NCI-H1105 (cell line): ENCODE data around the gene ARHGAP32.
"Not testable (repeated sequence)": the region's sequence is repeated elsewhere in the genome, so short reads cannot be mapped to it uniquely, and the experiment has no call there.

Source experiments
- DNase-seq: peaks from one replicate; lab custom pipeline; 2025; lab: John Stamatoyannopoulos, UW

Gene ARHGAP32

GRCh38 chr11:128933481-128934178 is 258.5 kb downstream of the ARHGAP32 start:
- DNase-seq = no peak

DNA sequence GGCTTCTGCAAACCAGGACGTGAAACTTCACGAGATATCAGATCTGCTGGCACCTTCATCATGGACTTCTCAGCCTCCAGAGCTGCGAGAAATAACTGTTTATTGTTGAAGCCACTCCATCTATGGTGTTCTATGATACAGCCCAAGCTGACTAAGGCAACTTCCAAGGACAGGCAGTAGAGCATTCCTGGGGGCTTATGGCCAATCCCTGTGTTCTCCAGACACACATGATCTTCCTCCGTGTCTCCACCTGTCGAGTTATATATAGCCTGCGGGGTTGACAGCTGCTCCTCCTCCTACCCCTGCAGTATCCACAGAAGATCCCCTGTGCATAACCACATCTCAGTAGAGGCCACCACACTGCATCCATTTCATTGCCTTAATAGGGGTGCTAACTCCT is 260.5 kb downstream of the ARHGAP32 start:
- no peak for DNase-seq

DNA sequence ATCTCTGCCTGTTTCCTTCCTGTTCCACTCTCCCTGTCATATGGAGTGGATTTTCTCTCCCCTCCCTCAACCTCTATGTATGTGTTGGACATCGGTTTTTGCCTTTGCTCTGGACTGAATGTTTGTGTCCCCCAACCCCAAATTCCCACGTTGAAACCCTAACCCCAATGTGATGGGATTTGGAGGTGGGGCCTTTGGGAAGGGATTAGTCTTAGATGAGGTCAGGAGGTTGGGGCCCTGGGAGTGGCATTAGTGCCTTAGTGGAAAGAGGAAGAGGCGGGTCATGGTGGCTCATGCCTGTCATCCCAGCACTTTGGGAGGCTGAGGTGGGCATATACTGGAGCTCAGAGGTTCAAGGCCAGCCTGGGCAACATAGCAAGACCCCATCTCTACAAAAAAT is 261.1 kb downstream of the ARHGAP32 start:
- DNase-seq = no peak

DNA sequence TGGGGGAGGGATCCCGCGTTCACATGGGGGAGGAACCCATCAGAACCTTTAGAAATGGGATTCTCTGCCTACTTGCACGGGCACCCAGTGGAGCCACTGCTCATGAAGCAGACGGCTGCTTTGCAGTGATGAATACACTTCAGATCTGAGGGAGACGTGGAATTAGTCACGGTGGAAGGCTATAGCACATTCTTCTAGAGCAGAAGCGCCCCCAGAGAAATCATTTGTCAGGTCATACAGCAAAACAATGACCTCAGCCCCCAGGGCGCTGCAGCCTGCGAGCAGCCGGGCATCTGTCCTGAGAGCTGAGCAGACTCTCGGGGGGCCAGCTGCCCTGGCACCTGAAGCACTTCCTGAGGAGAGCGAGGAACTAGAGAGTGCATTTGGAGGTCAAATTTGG is 262.1 kb downstream of the ARHGAP32 start:
- DNase-seq = no peak

DNA sequence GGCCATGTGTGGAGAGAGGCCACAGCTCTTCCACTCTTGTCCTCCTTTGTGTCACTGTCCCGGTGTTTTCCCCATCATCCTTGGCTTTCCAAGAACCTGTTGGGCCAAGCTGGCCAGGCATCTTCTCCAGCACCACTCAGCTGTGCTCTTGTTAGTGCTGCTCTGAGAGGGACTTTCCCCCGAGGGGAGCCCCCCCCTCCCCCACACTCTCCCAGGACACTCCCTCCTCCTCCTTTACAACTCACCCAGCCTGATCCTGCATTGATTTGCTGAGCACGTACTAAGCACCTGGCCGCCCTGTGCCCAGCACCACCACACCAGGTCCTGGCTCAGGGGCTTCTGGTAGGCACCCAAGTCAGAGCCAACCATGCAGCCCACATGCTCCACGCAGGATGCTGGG is 262.7 kb downstream of the ARHGAP32 start:
- DNase-seq = no peak

DNA sequence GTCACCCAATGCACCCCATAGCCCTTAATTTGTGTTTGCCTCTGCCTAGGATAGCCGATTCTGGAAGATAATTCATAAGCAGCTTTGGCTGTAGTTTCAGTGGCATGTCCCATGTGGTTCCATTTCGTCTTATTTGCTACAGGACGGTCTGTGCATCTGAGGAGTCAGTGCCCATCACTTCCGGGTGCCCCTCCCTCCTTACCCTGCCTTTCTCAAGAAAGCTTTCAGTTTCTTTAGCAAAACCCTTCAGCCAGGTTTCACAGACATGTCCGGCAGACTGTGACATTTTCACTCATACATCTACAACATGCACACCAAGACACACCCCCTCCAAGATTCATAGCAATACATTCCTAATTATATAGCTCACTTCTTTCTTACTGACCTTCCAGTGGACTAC is 263.7 kb downstream of the ARHGAP32 start:
- DNase-seq = no peak

DNA sequence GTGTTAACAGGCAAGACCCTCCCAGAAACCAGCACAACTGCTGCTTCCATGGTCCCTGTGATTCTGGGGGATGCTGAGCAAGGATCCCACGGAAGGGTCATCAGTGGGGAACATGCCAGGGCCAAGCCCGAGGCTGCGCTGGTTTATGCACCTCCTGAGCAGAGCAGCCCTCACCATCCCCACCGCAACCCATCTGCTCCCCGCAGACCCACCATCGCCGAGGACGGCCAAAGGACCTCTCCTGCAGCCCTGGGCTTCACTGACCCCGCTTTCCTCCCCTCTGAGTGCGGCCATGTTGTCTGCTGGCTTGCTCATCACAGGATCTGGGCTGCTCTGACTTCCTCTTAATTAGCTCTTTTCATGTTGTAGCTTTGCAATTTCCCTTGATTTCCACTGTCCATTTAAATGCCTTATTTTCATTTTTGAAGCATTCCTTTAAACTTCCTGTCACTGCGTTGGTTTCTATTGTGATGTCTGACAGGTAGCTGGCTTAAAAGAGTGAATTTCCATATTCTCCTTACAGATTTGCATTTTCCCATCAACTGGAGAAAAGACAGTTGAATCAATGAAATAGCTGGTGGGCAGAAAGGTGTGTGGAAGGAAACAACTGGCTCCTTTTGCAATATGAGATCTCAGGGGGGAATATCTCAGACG is 264.3 kb downstream of the ARHGAP32 start:
- no peak for DNase-seq

GRCh38 chr11:128927108-128927461 is 265.0 kb downstream of the ARHGAP32 start:
- no peak for DNase-seq

GRCh38 chr11:128926437-128927107 is 265.6 kb downstream of the ARHGAP32 start:
- no peak for DNase-seq

DNA sequence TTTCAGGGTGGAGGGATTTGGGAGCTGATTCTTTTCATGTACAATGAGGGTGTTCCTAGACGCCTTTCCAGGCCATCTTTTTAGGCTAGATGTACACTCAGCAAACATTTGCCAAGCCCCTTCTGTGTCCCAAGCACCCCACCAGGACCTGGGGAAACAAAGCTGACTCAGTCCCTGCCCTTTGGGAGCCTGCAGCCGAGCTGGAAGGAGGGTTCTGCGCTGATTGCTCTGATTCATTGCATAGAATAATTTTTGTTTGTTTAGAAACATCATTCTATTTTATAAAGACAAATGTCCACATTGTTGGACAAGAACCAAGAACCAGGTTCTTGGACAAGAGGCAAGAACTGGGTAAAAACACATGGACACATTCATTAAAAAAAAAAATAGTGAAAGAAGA is 266.1 kb downstream of the ARHGAP32 start:
- DNase-seq = no peak

DNA sequence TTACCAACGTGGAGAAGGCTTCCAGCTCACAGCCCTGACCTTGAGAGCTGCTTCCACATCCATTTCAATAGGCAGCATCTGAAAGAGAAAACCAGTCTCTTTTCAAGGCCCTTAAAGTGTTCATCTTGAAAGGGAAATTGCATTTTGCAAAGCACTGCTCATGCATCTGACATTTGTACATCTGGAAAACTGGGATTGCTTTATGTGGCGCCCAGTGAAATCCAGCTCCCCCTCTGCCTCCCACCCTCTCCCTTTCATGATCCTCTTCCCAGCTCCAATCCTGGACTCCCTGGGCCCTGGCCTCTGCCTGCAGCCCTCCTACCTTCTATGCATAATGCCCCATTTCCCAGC is 266.9 kb downstream of the ARHGAP32 start:
- no peak for DNase-seq

- DNase-seq = no peak
Measured at GRCh38 chr11:128924510-128925249, 267.4 kb downstream of the ARHGAP32 start.

DNA sequence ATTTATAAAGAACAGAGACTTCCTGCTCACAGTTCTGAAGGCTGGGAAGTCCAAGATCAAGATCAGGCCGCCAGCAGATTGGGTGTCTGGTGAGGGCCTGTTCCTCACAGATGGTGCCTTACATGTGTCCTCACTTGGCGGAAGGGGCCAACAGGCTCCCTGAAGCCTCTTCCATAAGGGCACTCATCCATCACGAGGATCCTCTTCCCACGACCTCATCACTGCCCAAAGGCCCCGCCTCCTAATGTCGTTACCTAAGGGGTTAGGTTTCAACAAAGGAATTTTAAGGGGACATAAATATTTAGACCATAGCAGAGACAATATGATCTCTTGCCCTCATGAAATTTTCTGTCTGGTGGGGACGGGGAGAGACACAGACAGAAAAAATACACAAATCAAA is 268.0 kb downstream of the ARHGAP32 start:
- DNase-seq = no peak

DNA sequence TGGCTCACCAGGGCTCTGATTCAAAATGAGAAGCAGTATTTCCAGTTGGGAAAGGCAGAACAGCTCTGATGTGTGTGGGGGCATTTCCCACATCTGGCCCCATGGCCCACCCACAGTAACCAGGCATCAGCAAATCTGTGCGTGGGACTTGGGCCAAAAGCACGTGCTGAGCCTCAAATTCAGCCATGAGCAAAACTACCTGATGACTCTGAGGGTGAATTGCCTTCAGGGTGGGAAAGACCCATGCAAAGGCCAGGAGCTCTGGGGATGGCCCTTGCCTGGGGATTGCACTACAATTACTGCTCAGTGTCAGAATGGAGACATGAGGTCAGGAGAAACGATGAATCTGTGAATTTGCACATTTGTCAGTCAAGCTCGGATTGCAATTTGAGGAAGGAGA is 270.3 kb downstream of the ARHGAP32 start:
- DNase-seq = no peak

DNA sequence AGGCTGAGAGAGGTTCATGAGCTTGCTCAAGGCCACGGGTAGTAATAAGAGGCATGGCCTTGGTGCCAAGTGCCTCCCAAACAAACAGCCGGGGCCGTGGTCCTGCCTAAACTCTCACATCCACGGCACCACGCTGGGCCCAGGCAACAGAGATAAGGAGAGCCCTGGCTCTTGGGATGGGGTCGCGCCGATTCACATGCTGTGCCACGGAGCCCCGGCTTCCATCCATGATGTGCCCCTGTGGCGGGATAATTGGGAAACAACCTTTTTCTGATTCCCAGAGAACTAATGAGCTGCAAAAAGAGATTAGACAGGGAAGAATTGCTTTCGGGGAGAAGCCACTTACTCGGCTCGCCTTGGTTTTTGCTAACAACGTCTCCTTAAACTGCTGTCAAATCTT is 271.5 kb downstream of the ARHGAP32 start:
- no peak for DNase-seq

DNA sequence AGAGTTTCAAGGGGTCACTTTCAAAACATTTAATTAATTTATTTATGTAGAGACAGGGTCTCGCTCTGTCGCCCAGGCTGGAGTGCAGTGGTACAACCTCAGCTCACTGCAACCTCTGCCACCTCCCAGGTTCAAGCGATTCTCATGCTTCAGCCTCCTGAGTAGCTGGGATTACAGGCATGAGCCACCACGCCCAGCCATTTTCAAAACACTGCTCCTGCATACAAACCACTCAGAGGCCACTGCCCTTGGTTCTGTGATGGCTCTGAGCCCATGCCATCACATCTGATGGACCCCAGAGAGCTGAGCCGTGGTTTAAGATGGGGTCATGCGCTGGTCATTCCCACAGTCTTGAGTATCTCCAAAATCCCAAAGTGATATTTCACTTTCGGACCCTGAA is 272.5 kb downstream of the ARHGAP32 start:
- not testable (repeated sequence) for DNase-seq

GRCh38 chr11:128919216-128919615 is 272.9 kb downstream of the ARHGAP32 start:
- DNase-seq = no peak

- no peak for DNase-seq
Measured at GRCh38 chr11:128917144-128917724, 274.9 kb downstream of the ARHGAP32 start.

DNA sequence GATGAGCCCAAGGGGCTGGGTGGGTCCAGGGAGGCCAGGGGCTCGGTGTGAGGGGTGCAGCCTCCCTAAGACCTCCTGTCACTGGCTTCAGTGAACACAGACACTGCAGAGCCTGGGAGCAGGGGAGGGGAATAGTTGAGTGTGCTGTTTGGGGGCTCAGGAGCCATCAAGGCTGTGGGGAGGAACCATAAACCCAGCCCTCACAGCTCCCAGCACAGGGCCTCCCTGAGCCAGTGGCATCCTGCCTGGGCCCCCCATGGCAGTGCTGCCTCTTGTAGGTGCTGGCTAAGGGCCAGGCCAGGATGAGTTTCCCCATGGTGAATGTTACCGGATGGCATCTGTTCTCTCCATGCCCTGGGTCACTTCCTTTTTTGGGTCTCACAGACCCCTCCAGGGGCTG is 275.4 kb downstream of the ARHGAP32 start:
- no peak for DNase-seq

DNA sequence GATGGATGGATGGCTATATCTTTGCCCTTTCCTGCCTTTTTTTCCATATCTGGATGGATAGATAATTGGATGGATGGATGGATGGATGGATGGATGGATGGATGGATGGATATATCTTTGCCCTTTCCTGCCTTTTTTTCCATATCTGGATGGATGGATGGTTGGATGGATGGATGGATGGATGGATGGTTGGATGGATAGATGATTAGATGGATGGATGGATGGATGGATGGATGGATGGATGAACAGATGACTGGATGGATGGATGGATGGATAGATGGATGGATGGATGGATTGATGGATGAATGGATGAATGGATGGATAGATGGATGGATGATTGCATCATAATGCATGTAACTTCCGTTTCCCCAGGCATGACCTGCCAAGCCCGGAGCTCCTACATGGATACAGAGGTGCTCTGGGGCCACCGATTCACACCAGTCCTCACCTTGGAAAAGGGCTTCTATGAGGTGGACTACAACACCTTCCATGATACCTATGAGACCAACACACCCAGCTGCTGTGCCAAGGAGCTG is 276.0 kb downstream of the ARHGAP32 start:
- DNase-seq = no peak

DNA sequence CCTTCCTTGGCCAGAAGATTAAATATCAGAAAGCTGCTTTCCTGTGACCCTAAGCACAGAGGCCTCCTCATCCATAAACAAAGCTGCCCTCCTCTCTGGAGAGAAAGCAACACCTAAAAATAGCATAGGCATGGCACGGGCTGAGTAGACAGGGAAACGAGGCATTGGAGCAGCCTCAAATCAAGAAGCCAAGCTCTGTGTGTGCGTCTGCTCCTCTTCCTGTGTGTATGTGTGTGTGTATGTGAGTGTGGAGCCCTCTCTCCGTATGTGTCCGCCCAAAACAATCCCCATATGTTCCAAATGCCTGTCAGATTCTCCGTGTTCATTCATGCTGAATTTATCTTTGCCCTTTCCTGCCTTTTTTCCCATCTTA is 277.0 kb downstream of the ARHGAP32 start:
- DNase-seq = no peak
